ENCODE measurements around the gene MBIP.

- no peak for TF ChIP-seq YY1 (IDR thresholded peaks at IDR 0.05; ENCODE audit: insufficient read depth, insufficient read length)
- TF ChIP-seq ZNF274 (IDR thresholded peaks at IDR 0.05; ENCODE audit: low read depth, low read length), result no peak
- TF ChIP-seq SUZ12 (IDR thresholded peaks at IDR 0.05; ENCODE audit: extremely low read depth, insufficient read depth, insufficient read length), result no peak
Observed at GRCh38 chr14:36304895-36305294, 15.5 kb downstream of the MBIP start.

Measured in NT2/D1 (cell line).